Keratinocyte (primary cell): ENCODE results near the gene ALDH3B2.

Experiments used
- EZH2 ChIP-seq: IDR thresholded peaks from one replicate; pipeline ENCODE4 v1.6.1; 2012; ENCODE audit warnings: inconsistent platforms, mild to moderate bottlenecking, low read length, moderate library complexity
- TF ChIP-seq, protein P1 (sequence below), 3 experiments: IDR thresholded peaks in 1 of 3; conservative IDR thresholded peaks in 1 of 3; optimal IDR thresholded peaks in 1 of 3; 2 replicates in 2 of 3; 3 replicates in 1 of 3; pipeline versions ENCODE3 to v1.5.1; 2011; ENCODE audit warnings: low read length in 3 of 3, mild to moderate bottlenecking in 3 of 3, moderate library complexity in 2 of 3, control low read depth in 1 of 3, inconsistent platforms in 1 of 3; ENCODE audit not compliant: insufficient read depth in 2 of 3; ENCODE audit errors: extremely low read depth in 1 of 3

DNA sequence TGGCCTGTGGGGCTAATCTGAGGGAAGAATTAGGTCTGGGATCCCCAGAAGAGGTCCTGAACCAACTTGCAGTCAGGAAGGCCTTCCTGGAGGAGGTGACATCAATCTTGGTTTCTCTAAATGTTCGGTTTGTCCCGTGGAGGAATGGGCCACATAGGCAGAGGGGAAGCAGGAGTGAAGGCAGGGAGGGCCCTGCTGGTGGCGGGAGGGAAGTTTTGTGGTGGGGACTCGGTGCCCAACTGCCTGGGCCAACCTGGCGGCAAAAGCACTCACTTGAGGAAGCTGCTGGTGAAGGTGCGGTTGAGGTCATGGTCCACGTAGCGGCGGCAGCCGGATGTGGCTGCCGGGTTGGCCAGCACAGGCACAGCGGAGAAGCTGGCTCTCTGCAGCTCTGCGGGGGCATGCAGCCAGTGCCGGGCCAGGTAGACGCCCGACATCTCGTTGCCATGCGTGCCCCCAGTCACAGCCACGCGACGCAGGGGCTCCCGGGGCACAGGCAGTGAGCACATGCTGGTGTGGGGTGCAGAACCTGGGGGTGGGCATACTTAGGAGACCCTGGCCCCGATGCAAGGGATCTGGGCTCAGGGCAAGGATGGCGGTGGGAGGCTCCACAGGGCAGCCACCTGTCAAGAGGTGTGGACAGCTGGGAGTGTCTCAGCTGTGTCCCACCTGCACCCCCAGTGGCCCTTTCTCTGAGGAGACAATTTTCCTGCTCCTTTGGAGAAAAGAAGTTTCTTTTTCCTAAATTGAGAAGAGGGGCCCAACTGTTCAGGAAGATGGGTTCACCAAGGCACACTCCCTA, 27.7 kb downstream of the ALDH3B2 start:
- TF ChIP-seq, protein P1, sequence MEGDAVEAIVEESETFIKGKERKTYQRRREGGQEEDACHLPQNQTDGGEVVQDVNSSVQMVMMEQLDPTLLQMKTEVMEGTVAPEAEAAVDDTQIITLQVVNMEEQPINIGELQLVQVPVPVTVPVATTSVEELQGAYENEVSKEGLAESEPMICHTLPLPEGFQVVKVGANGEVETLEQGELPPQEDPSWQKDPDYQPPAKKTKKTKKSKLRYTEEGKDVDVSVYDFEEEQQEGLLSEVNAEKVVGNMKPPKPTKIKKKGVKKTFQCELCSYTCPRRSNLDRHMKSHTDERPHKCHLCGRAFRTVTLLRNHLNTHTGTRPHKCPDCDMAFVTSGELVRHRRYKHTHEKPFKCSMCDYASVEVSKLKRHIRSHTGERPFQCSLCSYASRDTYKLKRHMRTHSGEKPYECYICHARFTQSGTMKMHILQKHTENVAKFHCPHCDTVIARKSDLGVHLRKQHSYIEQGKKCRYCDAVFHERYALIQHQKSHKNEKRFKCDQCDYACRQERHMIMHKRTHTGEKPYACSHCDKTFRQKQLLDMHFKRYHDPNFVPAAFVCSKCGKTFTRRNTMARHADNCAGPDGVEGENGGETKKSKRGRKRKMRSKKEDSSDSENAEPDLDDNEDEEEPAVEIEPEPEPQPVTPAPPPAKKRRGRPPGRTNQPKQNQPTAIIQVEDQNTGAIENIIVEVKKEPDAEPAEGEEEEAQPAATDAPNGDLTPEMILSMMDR (optimal IDR thresholded peaks at IDR 0.05 in 1 of 3, IDR thresholded peaks at IDR 0.05 in 1 of 3, conservative IDR thresholded peaks at IDR 0.05 in 1 of 3; ENCODE audit: extremely low read depth in 1 of 3, insufficient read depth in 2 of 3, low read length in 3 of 3), result no peak
- no peak for TF ChIP-seq EZH2
